Panc1 (cell line): ENCODE measurements around the gene SMIM36. TPM values are rescaled to one million over a fixed set of nuclear protein-coding genes. Genes with fewer than 3 reads are reported as not detected.

Experiments used
- ATAC-seq: fragments of 200-7000 bp; cut with Tn5 transposase; 2 replicates; pipeline ENCODE4 v1.9.1; 2020; ENCODE audit warnings: mild to moderate bottlenecking, moderate library complexity
- BruUV-seq: library from RNA; stranded (reverse); fragments of 400-500 nt; replicated peaks from 2 replicates; lab custom pipeline; 2021; lab: Mats Ljungman, UMichigan
- CTCF ChIA-PET: fragments of 300-600 bp; sonication (Branson Sonifier 250); formaldehyde crosslinking; loops from one replicate; lab custom pipeline; 2022; ENCODE audit warnings: antibody characterized with exemption; lab: Charles Lee
- POLR2A ChIA-PET: fragments of 300-600 bp; sonication (Branson Sonifier 250); formaldehyde crosslinking; loops from one replicate; lab custom pipeline; 2022; ENCODE audit warnings: antibody characterized with exemption; lab: Charles Lee
- DNase-seq: peaks from one replicate; pipeline ENCODE4 v3.0.0-alpha.2; 2010; ENCODE audit warnings: low read depth, low spot score
- H3K27ac ChIP-seq: 2 replicates; pipeline ENCODE4 v1.5.1; 2011; ENCODE audit warnings: mild to moderate bottlenecking, low read length, inconsistent platforms
- H3K27me3 ChIP-seq: fragments of 200-500 bp; sonication (Bioruptor generic); 2 replicates; pipeline ENCODE4 v1.6.0; 2014; ENCODE audit warnings: low read length, inconsistent platforms; ENCODE audit not compliant: control insufficient read depth, insufficient read depth
- H3K36me3 ChIP-seq: fragments of 200-500 bp; sonication (Bioruptor generic); 2 replicates; pipeline ENCODE4 v1.5.1; 2014; ENCODE audit warnings: inconsistent platforms, mild to moderate bottlenecking, low read length, moderate library complexity; ENCODE audit not compliant: control insufficient read depth, insufficient read depth
- H3K4me1 ChIP-seq: 2 replicates; pipeline ENCODE4 v1.5.1; 2011; ENCODE audit warnings: inconsistent platforms, mild to moderate bottlenecking, low read length, moderate library complexity; ENCODE audit not compliant: control insufficient read depth, insufficient read depth
- H3K4me3 ChIP-seq, 2 experiments: 2 replicates each; pipeline ENCODE4 v1.5.1; 2011 to 2012; ENCODE audit warnings: low read depth in 2 of 2, low read length in 2 of 2, mild to moderate bottlenecking in 2 of 2, inconsistent platforms in 1 of 2, moderate library complexity in 1 of 2
- H3K9me3 ChIP-seq: fragments of 200-500 bp; sonication (Bioruptor generic); 2 replicates; pipeline ENCODE4 v1.5.1; 2014; ENCODE audit warnings: low read depth, mild to moderate bottlenecking, inconsistent platforms, low read length, moderate library complexity; ENCODE audit not compliant: control insufficient read depth, insufficient read depth
- CTCF ChIP-seq: fragments of 450-650 bp; IDR thresholded peaks from 2 replicates; pipeline ENCODE4 v1.5.1; 2017; ENCODE audit warnings: mild to moderate bottlenecking
- POLR2AphosphoS5 ChIP-seq: IDR thresholded peaks from 2 replicates; pipeline ENCODE4 v1.6.1; 2012; ENCODE audit warnings: mild to moderate bottlenecking, low read depth, low read length, moderate library complexity
- SIN3A ChIP-seq: IDR thresholded peaks from 2 replicates; pipeline ENCODE4 v1.6.1; 2012; ENCODE audit warnings: low read depth, mild to moderate bottlenecking, low read length, moderate library complexity, borderline replicate concordance; ENCODE audit not compliant: insufficient read depth
- TCF7L2 ChIP-seq: IDR thresholded peaks from 2 replicates; pipeline ENCODE4 v1.6.1; 2011; ENCODE audit warnings: mild to moderate bottlenecking, low read depth, low read length, inconsistent platforms
- in situ Hi-C: cut with HindIII; loops from 2 replicates; pipeline ENCODE4 v1.10.0; 2016; ENCODE audit warnings: low sequenced_read_pairs, low pct_unique_long_range_greater_than_20kb
- intact Hi-C: fragments of 100-400 bp; cut with micrococcal nuclease; formaldehyde crosslinking; loops from one replicate; pipeline ENCODE4 v1.10.0; 2022; ENCODE audit not compliant: unreplicated experiment
- total RNA-seq: library from RNA; stranded (reverse); gene quantifications from one replicate; pipeline ENCODE4 v1.2.1, GENCODE V29; 2021; ENCODE audit not compliant: unreplicated experiment
- TF ChIP-seq, protein P1 (sequence below), 2 experiments: IDR thresholded peaks; 2 replicates each; pipeline ENCODE4 v1.6.1; 2011 to 2012; ENCODE audit warnings: low read depth in 2 of 2, control low read depth in 1 of 2, low read length in 1 of 2, mild to moderate bottlenecking in 1 of 2, moderate library complexity in 1 of 2; ENCODE audit not compliant: insufficient read depth in 1 of 2

SMIM36 gene
- total RNA-seq, 1 experiment from 2014 or later = not detected

DNA sequence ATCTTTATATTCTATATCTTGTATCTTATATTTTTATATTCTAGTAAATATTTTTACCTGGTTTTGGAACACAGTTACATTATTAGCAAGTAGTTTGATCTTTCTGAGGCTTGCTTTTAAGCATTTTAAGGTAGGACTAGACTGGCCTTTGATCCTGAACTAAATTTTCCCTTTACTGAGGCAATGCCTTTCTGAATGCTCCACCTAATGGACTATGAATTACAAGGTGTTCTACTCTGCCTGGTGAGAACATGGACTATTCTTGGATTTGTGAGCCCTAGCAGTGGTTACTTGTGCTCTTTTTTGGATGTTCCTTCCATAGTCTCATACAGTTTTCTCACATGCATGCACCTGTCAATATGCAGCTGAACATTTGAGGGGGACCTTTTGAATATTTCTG lies 32.5 kb upstream of the SMIM36 start:
- POLR2A ChIA-PET = no interaction called here
- CTCF ChIA-PET = no interaction called here
- ATAC-seq (no peak), DNase-seq (no peak)
- TF ChIP-seq SIN3A (no peak), TCF7L2 (no peak), CTCF (no peak), POLR2AphosphoS5 (no peak)
- TF ChIP-seq, protein P1, sequence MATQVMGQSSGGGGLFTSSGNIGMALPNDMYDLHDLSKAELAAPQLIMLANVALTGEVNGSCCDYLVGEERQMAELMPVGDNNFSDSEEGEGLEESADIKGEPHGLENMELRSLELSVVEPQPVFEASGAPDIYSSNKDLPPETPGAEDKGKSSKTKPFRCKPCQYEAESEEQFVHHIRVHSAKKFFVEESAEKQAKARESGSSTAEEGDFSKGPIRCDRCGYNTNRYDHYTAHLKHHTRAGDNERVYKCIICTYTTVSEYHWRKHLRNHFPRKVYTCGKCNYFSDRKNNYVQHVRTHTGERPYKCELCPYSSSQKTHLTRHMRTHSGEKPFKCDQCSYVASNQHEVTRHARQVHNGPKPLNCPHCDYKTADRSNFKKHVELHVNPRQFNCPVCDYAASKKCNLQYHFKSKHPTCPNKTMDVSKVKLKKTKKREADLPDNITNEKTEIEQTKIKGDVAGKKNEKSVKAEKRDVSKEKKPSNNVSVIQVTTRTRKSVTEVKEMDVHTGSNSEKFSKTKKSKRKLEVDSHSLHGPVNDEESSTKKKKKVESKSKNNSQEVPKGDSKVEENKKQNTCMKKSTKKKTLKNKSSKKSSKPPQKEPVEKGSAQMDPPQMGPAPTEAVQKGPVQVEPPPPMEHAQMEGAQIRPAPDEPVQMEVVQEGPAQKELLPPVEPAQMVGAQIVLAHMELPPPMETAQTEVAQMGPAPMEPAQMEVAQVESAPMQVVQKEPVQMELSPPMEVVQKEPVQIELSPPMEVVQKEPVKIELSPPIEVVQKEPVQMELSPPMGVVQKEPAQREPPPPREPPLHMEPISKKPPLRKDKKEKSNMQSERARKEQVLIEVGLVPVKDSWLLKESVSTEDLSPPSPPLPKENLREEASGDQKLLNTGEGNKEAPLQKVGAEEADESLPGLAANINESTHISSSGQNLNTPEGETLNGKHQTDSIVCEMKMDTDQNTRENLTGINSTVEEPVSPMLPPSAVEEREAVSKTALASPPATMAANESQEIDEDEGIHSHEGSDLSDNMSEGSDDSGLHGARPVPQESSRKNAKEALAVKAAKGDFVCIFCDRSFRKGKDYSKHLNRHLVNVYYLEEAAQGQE (IDR thresholded peaks at IDR 0.05; ENCODE audit: insufficient read depth in 1 of 2, low read depth in 2 of 2, low read length in 1 of 2) = no peak
- H3K36me3 ChIP-seq = no peaks in the 10 kb centered on the region
- H3K4me3 ChIP-seq = no peak overlapping the region
- H3K27ac ChIP-seq = no peak overlapping the region
- H3K9me3 ChIP-seq = no peaks in the 10 kb centered on the region
- intact Hi-C loops (no loop called here), in situ Hi-C loops (no loop called here)
- no peaks in the 10 kb centered on the region; the same call in 1 of the 2 replicates for H3K27me3 ChIP-seq
- no peaks in the 10 kb centered on the region for H3K4me1 ChIP-seq
- BruUV-seq = no TSS peak

DNA sequence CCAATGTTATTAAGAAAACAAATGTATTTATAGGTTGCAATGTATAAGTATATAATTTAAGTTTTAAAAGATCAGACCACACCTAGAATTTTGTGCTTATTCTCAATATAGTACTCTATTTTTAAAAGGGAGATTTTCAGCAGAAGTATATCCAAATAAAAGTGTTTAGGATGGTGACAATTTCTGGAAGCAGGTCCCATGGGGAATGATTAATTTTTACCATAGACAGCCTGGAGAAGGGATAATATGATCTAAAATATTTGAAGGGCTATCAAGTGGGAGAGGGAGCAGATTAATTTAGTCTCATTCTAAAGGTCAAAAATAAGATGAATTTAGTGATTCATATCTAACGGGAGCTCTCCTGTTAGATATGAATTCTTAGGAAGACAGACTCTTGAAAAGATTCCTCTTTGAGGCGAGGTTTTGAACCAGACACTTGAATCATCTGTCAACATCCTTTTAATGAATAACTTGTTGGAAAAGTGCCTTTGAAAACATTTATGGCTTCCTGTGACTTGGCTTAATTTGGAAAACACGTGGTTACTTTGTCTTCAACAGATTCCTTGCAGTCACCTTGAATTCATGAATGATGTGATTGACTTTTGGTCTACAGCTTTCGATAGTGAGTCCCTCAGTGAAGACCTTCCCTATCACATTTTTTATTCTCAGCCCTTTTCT lies 29.3 kb upstream of the SMIM36 start:
- BruUV-seq = no TSS peak
- intact Hi-C loops = no loop called here
- no peak overlapping the region for H3K27ac ChIP-seq
- POLR2A ChIA-PET = no interaction called here
- DNase-seq = no peak
- no peaks in the 10 kb centered on the region for H3K4me1 ChIP-seq
- no peaks in the 10 kb centered on the region for H3K36me3 ChIP-seq
- TF ChIP-seq CTCF (no peak), SIN3A (no peak)
- TF ChIP-seq, protein P1 (IDR thresholded peaks at IDR 0.05; ENCODE audit: insufficient read depth in 1 of 2, low read depth in 2 of 2, low read length in 1 of 2) = no peak
- H3K27me3 ChIP-seq = no peaks in the 10 kb centered on the region
- CTCF ChIA-PET = no interaction called here
- in situ Hi-C loops = no loop called here
- no peak for ATAC-seq
- H3K4me3 ChIP-seq = no peak overlapping the region
- no peaks in the 10 kb centered on the region for H3K9me3 ChIP-seq
